T follicular helper cell (primary cell): Measurements from ENCODE around the gene PAIP2.

Experiments used
- DNase-seq: peaks from one replicate; pipeline ENCODE4 v3.0.0-alpha.2; 2020; ENCODE audit warnings: low read depth

Gene PAIP2

DNA sequence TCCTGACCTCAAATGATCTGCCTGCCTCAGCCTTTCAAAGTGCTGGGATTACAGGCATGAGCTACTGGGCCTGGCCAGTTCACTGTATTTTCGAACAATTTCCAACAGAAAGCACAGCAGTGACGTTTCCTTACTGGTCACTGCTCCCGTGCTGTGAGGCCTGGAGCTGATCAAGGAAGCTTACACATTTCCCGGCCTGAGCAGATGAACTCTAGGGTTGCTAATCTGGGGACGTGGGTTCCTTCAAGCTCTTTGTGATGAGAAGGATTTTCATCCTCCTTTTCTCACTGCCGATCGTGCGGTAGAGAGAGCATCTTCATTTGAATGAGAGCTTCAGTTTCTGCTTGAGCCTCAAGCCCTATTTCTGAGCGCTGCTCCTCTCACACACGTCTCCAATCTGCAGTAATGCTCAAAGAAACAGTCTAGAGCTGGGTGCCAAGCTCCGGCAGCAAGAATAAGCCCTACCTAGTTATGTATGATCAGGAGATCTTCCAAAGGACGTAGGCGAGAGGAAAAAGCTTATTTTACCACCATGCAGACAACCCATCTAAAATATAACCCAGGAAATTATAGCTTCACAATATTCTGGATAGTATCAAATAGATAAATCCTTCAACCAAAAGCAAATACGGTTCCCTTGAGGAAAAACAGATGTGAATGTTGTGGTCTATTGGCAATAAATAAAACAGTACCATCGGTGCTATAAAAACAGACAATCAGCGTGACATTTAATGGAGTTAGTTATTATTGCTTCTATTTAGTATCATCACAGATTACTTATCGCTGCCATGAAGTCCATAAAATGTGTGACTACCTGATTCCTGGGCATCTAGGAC, 69.6 kb downstream of the PAIP2 start:
- DNase-seq = no peak

- DNase-seq = no peak
These were observed 71.5 kb downstream of the PAIP2 start for GRCh38 chr5:139413153-139413552.

GRCh38 chr5:139413963-139414362, 72.3 kb downstream of the PAIP2 start:
- DNase-seq = no peak

DNA sequence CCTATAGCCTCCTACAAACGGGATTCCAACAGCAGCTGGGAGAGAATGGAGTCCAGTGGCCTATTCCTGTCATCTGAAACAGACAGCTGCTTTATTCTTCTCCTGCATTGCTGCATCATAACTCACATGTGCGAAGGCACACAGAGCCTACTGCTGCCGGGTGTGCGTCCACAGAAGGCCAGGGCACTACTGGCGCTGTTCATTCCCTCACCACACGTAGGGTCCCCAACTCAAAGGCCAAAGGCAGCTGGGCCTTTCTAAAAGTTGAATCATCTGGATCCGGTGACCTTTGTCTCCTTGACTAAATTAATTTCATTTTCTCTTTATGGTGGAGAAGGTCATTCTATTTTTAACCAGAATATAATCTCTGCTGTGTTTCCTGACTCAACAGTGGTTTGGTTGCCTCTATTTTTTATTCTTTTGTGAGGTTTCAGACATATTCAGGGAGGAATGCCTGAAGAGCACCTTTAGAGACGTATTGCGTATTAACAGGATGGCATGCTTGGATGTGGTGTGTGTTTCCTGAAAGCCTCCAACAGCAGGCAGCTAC, 73.0 kb downstream of the PAIP2 start:
- DNase-seq = no peak

DNA sequence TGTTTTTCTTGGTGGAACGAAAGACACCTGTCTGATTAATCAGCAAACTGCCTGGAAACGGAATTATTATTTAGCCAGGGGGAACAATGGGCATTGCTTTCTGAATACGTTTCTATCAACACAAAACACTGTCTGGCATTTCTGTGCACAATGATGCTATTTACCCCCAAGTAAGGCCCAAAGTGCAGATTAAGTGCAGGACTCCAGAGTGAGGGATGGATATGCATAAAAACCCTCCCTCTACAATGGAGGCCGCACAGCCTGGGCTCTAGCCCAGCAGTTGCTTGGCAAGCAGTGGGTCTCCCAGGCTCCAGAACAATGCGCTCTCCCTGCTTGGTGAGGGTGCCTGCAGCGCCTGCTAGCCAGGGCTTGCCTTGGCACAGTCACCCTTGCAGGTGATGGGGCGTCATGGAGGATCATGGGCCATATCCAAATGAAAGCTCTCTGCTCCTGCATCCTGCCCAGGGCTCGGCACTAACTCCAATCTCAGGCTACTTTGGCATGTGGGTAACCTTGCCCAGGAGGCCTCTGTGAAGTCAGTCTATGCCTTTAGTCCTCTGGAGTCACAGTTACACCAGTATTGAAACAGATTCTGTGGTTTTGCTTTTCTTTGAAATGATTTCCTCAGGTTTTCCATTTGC, 73.7 kb downstream of the PAIP2 start:
- DNase-seq = no peak

- DNase-seq = no peak
These were observed 74.2 kb downstream of the PAIP2 start for GRCh38 chr5:139415869-139416268.

DNA sequence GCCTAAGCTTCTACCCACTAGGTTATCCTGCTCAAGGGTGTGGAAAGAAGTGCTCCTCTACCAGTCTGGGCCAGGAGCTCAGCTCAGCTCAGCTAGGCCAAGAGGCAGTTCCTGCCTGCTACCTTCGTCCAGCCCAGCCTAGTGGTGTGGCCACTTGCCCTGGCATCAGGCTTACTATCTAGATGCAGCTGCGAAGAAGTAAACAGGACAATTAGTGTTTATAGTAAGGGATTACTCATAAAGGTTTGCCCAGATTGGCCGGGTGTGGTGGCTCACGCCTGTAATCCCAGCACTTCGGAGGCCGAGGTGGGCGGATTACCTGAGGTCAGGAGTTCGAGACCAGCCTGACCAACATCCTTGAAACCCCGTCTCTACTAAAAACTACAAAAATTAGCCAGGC, 75.0 kb downstream of the PAIP2 start:
- no peak for DNase-seq

DNA sequence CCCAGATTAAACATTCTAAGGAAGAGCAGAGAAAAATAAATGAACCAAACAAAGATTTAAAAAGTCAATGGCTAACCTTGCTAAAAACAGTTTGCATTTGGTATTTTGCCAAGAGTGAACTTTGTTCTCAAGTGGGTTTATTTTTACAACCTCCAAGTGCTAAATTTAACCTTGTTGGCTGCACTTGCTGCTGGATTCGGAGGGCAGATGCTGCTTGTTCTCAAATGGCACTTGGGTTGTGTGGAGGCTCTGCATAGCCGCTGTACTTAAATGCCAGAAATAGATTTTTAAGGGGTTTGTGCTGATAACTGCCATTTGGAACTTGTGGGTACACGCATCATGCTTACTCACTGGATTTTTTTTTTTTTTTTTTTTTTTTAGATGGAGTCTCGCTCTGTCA, 75.6 kb downstream of the PAIP2 start:
- no peak for DNase-seq

- no peak for DNase-seq
These were observed 77.1 kb downstream of the PAIP2 start for GRCh38 chr5:139418793-139419192.
